Common myeloid progenitor, CD34-positive (primary cell): Measurements from ENCODE around the gene TMEM114.
A peak's percentile ranks its signal among the peaks of the same experiment; 100 is the strongest.

Experiments used
- CTCF ChIA-PET: fragments of 350-600 bp; sonication (Branson Sonifier 250); formaldehyde crosslinking; loops from one replicate; lab custom pipeline; 2021; ENCODE audit warnings: antibody characterized with exemption; lab: Charles Lee
- POLR2A ChIA-PET: fragments of 350-600 bp; sonication (Branson Sonifier 250); formaldehyde crosslinking; loops from one replicate; lab custom pipeline; 2021; ENCODE audit warnings: antibody characterized with exemption; lab: Charles Lee
- DNase-seq, 3 donors: peaks; one replicate each; pipeline versions ENCODE4 v3.0.0 to v3.0.0-alpha.2; 2013
- H3K27ac ChIP-seq, 2 experiments: 1 replicate in 1 of 2; 2 replicates in 1 of 2; pipeline ENCODE4 v1.7.0; 2013; ENCODE audit warnings: inconsistent platforms in 2 of 2, low read length in 2 of 2, mild to moderate bottlenecking in 2 of 2, low read depth in 1 of 2, moderate library complexity in 1 of 2; ENCODE audit not compliant: severe bottlenecking in 2 of 2, insufficient read depth in 1 of 2, poor library complexity in 1 of 2
- H3K27me3 ChIP-seq, 5 experiments: replicated peaks in 2 of 5; 1 replicate in 3 of 5; 2 replicates in 2 of 5; pipeline versions ENCODE4 v1.6.1 to v1.7.0; 2013; ENCODE audit warnings: low read length in 4 of 5, mild to moderate bottlenecking in 2 of 5, moderate library complexity in 2 of 5, inconsistent platforms in 1 of 5; ENCODE audit not compliant: insufficient read depth in 5 of 5, control insufficient read depth in 4 of 5
- H3K36me3 ChIP-seq, 4 experiments: 1 replicate in 2 of 4; 2 replicates in 2 of 4; pipeline versions ENCODE4 v1.6.1 to v1.7.0; 2013; ENCODE audit warnings: low read length in 3 of 4, control low read depth in 1 of 4, mild to moderate bottlenecking in 1 of 4; ENCODE audit not compliant: control insufficient read depth in 4 of 4, insufficient read depth in 4 of 4
- H3K4me1 ChIP-seq, 4 experiments: 1 replicate in 3 of 4; 2 replicates in 1 of 4; pipeline versions ENCODE4 v1.6.1 to v1.7.1; 2013; ENCODE audit warnings: low read length in 3 of 4, mild to moderate bottlenecking in 3 of 4, control low read depth in 1 of 4, inconsistent platforms in 1 of 4, moderate library complexity in 1 of 4; ENCODE audit not compliant: control insufficient read depth in 4 of 4, insufficient read depth in 4 of 4; ENCODE audit errors: control extremely low read depth in 1 of 4
- H3K4me3 ChIP-seq, 7 experiments: 1 replicate in 4 of 7; 2 replicates in 3 of 7; pipeline versions ENCODE4 v1.5.1 to v1.7.0; 2013; ENCODE audit warnings: mild to moderate bottlenecking in 7 of 7, low read length in 6 of 7, moderate library complexity in 6 of 7, inconsistent platforms in 2 of 7, low read depth in 2 of 7, control low read depth in 1 of 7; ENCODE audit not compliant: insufficient read depth in 4 of 7, control insufficient read depth in 1 of 7; ENCODE audit errors: extremely low read depth in 1 of 7
- H3K9me3 ChIP-seq, 5 experiments: 1 replicate in 4 of 5; 2 replicates in 1 of 5; pipeline versions ENCODE4 v1.6.1 to v1.7.1; 2013; ENCODE audit warnings: low read length in 4 of 5, mild to moderate bottlenecking in 2 of 5, inconsistent platforms in 1 of 5, low read depth in 1 of 5, moderate library complexity in 1 of 5; ENCODE audit not compliant: control insufficient read depth in 4 of 5, insufficient read depth in 2 of 5; ENCODE audit errors: control extremely low read depth in 1 of 5
- WGBS: methylation state at CpG from one replicate; pipeline ENCODE4 v1.1.5; 2013; ENCODE audit not compliant: insufficient coverage; 5-methylcytosine and 5-hydroxymethylcytosine counted together

TMEM114 gene

DNA sequence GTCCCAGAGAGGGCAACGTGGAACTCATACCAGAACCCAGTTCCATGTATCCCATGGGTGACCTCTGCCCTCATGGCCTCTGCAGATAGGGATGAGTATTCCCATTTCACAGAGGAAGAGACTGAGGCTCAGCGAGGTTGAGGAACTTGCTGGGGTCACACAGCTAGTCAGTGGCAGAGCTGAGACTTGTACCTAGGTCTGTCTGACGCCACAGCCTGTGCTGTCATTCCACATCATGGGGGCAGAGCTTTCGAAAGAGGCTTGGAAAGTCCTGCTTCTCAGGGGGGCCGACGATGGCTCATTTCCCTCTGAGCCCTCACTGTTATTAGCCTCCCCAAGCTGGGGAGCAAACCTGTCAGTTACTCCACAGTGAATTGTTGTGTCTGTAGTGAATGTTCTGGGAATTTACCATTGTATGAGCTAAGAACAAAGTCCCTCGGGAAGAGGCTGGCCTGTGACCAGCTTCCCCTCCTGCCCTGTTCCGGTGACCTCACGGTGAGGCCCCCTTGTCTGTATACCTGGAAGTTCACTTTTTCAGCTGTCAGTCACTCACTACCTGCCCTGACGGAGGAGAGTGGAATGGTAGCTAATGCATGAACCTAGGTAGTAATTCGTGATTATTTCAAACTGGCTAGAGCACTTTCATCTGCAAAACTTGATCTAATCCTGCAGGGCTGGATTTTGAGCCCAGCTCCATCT, 40.1 kb upstream of the TMEM114 start:
- peaks cover 3 to 23% (median 16%) of the 10 kb centered on the region in 4 experiments for H3K4me1 ChIP-seq
- H3K27ac ChIP-seq: peak overlapping the region in 1 of 2 experiments; percentile 16
- H3K36me3 ChIP-seq: peaks cover 33 to 82% (median 66%) of the 10 kb centered on the region in 4 experiments
- H3K27me3 ChIP-seq: no peaks in the 10 kb centered on the region
- ChIA-PET POLR2A (no interaction called here), CTCF (interaction anchor here (0.7 to 1.0 kb wide), 5 partner anchors 14 to 161 kb away, joined by 3 read pairs; no protein-coding TSS in a partner anchor)
- no peaks in the 10 kb centered on the region for H3K9me3 ChIP-seq
- H3K4me3 ChIP-seq: no peak overlapping the region
- DNase-seq: no peak
- 98% methylated on average over 9 of the region's 11 CpGs for WGBS

DNA sequence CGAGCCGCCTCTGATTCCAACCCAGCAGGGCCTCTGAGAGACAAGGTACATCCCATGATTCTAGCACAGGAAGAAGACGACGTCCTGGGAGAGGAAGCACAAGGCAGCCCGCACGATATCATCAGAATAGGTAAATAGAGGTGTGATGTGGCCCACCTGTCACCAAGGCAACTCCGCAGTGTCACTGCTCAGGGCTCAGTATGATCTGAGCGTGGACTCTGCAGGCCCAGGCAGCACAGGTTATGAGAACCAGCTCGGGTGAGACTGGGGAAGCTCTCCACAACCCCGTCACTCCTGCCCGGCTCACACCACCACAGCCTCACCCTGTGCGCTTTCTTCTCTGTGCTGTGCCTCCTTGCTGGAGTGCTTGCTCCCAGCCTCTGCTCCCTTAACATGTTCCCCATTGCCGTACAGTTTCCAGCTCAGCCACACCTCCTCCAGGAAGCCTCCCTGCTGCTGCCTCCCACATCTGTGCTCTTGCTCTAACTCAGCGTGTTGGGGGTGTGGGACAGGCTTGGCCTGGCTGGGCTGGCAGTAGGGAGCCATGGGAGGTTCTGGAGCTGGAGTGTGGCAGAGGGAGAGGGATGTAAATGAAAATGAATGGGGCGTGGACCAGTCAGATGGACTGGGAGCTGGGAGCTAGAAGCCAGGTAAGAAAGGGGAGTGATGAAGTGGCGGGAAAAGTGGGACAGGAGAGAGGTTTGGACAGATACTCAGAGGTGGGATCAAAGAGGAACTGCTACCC, 38.8 kb upstream of the TMEM114 start:
- WGBS: 99% methylated on average over 14 of the region's 16 CpGs
- peaks cover 27 to 74% (median 59%) of the 10 kb centered on the region in 4 experiments for H3K36me3 ChIP-seq
- POLR2A ChIA-PET: no interaction called here

GRCh38 chr16:8627456-8627855, 37.1 kb upstream of the TMEM114 start:
- POLR2A ChIA-PET: no interaction called here
- Histone ChIP-seq H3K4me3 (no peak overlapping the region), H3K27me3 (no peaks in the 10 kb centered on the region), H3K4me1 (peaks cover 4 to 22% (median 11%) of the 10 kb centered on the region in 4 experiments), H3K36me3 (peaks cover 25 to 70% (median 54%) of the 10 kb centered on the region in 4 experiments), H3K27ac (no peak overlapping the region), H3K9me3 (no peaks in the 10 kb centered on the region)
- CTCF ChIA-PET: interaction anchor here (0.7 to 1.4 kb wide), 2 partner anchors 9 to 17 kb away, joined by 3 to 5 read pairs; no protein-coding TSS in a partner anchor
- 94% methylated on average over 3 of the region's 4 CpGs for WGBS
- no peak for DNase-seq

More for the DNA sequence above, 38.8 kb upstream of the TMEM114 start:
- H3K27ac ChIP-seq: no peak overlapping the region
- DNase-seq: no peak
- no peaks in the 10 kb centered on the region for H3K9me3 ChIP-seq
- CTCF ChIA-PET: interaction anchor here (0.6 to 0.9 kb wide), 2 partner anchors 9 to 13 kb away, joined by 3 read pairs; no protein-coding TSS in a partner anchor
- H3K27me3 ChIP-seq: no peaks in the 10 kb centered on the region
- H3K4me3 ChIP-seq: no peak overlapping the region
- peaks cover 3 to 23% (median 16%) of the 10 kb centered on the region in 4 experiments for H3K4me1 ChIP-seq

DNA sequence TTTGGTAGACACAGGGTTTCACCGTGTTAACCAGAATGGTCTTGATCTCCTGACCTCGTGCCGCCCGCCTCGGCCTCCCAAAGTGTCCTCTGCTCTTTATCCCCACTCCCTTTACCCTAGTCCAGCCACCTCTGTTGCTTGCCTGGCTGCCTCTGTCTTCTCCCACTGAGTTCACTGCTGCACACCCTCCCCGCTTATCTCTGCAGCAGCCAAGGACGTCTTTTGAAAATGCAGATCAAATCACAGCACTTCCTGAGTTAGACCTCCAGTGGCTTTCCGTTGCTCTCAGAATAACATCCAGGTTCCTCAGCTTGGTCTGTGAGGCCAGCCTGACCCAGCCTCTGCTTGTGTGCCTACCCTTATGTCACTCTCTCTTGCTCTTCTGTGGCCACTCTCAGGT, 36.6 kb upstream of the TMEM114 start:
- Histone ChIP-seq H3K9me3 (no peaks in the 10 kb centered on the region), H3K4me3 (no peak overlapping the region), H3K27ac (no peak overlapping the region), H3K27me3 (no peaks in the 10 kb centered on the region), H3K36me3 (peaks cover 25 to 69% (median 53%) of the 10 kb centered on the region in 4 experiments), H3K4me1 (peaks cover 6 to 20% (median 11%) of the 10 kb centered on the region in 4 experiments)
- POLR2A ChIA-PET: no interaction called here
- CTCF ChIA-PET: interaction anchor here (1.4 kb wide), 1 partner anchor 9 kb away, joined by 5 read pairs; no protein-coding TSS in a partner anchor
- no peak for DNase-seq
- 90% methylated on average over 8 of the region's 8 CpGs for WGBS

GRCh38 chr16:8625491-8626087, 35.3 kb upstream of the TMEM114 start:
- H3K4me3 ChIP-seq: no peak overlapping the region
- peaks cover 23 to 55% (median 45%) of the 10 kb centered on the region in 4 experiments for H3K36me3 ChIP-seq
- no peaks in the 10 kb centered on the region for H3K27me3 ChIP-seq
- ChIA-PET CTCF (interaction anchor here (1.2 to 2.7 kb wide), 2 partner anchors 10 to 58 kb away, joined by 3 to 8 read pairs; no protein-coding TSS in a partner anchor), POLR2A (no interaction called here)
- no peak overlapping the region for H3K27ac ChIP-seq
- H3K9me3 ChIP-seq: no peaks in the 10 kb centered on the region
- DNase-seq: no peak
- WGBS: 99% methylated on average over 9 of the region's 10 CpGs
- peaks cover 3 to 13% (median 9%) of the 10 kb centered on the region in 4 experiments for H3K4me1 ChIP-seq

DNA sequence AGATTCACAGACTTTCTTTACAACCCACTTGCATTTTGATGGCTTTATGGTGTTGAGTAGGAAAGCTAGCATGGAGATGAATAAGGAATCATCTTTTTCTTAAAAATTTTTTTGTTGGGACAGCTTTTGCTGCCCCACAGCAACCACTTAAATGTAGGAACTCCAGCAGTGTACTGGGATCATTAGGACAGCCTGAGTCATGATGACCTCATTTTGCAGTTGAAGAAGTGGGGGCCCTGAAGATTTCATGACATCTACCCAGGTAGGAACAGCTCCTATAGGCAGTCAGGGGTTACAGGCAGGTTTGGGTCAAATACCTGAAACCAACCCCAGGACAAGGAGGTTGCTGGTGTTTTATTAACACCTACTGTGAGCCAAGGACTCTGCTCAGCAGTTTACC, 33.3 kb upstream of the TMEM114 start:
- H3K9me3 ChIP-seq: no peaks in the 10 kb centered on the region
- peaks cover 0 to 15% (median 2%) of the 10 kb centered on the region in 5 experiments for H3K27me3 ChIP-seq
- CTCF ChIA-PET: interaction anchor here (1.2 to 2.7 kb wide), 3 partner anchors 8 to 19 kb away, joined by 5 to 8 read pairs (median 6); no protein-coding TSS in a partner anchor
- no peak overlapping the region for H3K27ac ChIP-seq
- H3K4me1 ChIP-seq: peaks cover 3 to 13% (median 9%) of the 10 kb centered on the region in 4 experiments
- no peak overlapping the region for H3K4me3 ChIP-seq
- DNase-seq: no peak
- POLR2A ChIA-PET: no interaction called here
- H3K36me3 ChIP-seq: peaks cover 15 to 36% (median 28%) of the 10 kb centered on the region in 4 experiments
